Activated CD4-positive, alpha-beta T cell treated with anti-CD3 and anti-CD28 coated beads, Interleukin-2, amount 10 ng/mL, durations not matched to agents 7 days and 5 days (primary cell): Measurements from ENCODE around the gene RAD51B. TPM values are rescaled to one million over a fixed set of nuclear protein-coding genes. Genes with fewer than 3 reads are reported as not detected.
"Not testable (repeated sequence)": the region's sequence is repeated elsewhere in the genome, so short reads cannot be mapped to it uniquely, and the experiment has no call there.

Experiments
- CTCF ChIA-PET: fragments of 350-600 bp; sonication (Branson Sonifier 250); formaldehyde crosslinking; loops from one replicate; lab custom pipeline; 2021; ENCODE audit warnings: antibody characterized with exemption; lab: Charles Lee
- POLR2A ChIA-PET: fragments of 350-600 bp; sonication (Branson Sonifier 250); formaldehyde crosslinking; loops from one replicate; lab custom pipeline; 2021; ENCODE audit warnings: antibody characterized with exemption; lab: Charles Lee
- DNase-seq: peaks from one replicate; pipeline ENCODE4 v3.0.0-alpha.2; 2020
- H3K27ac Mint-ChIP-seq: one replicate; pipeline ENCODE4 v1.8.0; 2021; ENCODE audit warnings: mild to moderate bottlenecking, moderate library complexity, mixed read lengths
- H3K27me3 Mint-ChIP-seq: one replicate; pipeline ENCODE4 v1.8.0; 2021; ENCODE audit warnings: mixed read lengths
- H3K36me3 Mint-ChIP-seq: one replicate; pipeline ENCODE4 v1.8.0; 2021; ENCODE audit warnings: low read depth, mixed read lengths
- H3K4me1 Mint-ChIP-seq: one replicate; pipeline ENCODE4 v1.8.0; 2021; ENCODE audit warnings: mixed read lengths
- H3K4me3 Mint-ChIP-seq: one replicate; pipeline ENCODE4 v1.8.0; 2021; ENCODE audit warnings: mild to moderate bottlenecking, moderate library complexity, mixed read lengths
- H3K9me3 Mint-ChIP-seq: one replicate; pipeline ENCODE4 v1.8.0; 2021; ENCODE audit warnings: mixed read lengths
- total RNA-seq, 2 experiments: library from RNA; stranded (reverse); gene quantifications; one replicate each; pipeline ENCODE4 v1.2.3, GENCODE V29; 2021

RAD51B gene
- total RNA-seq, 2 experiments from 2014 or later = 20.6 to 30.3 TPM

- DNase-seq = no peak
- Mint-ChIP-seq H3K27me3 (no peaks in the 10 kb centered on the region), H3K4me3 (no peak overlapping the region), H3K36me3 (peaks cover 6% of the 10 kb centered on the region), H3K4me1 (no peaks in the 10 kb centered on the region), H3K27ac (no peak overlapping the region), H3K9me3 (peaks cover 14% of the 10 kb centered on the region)
- ChIA-PET CTCF (no interaction called here), POLR2A (interaction anchor here (0.7 kb wide), 1 partner anchor 40 kb away, joined by 3 read pairs; no protein-coding TSS in a partner anchor)
These were observed 275.2 kb downstream of the RAD51B start for GRCh38 chr14:68094752-68095151.

- H3K4me3 Mint-ChIP-seq = no peak overlapping the region
- DNase-seq = no peak
- H3K27ac Mint-ChIP-seq = no peak overlapping the region
- no peaks in the 10 kb centered on the region for H3K27me3 Mint-ChIP-seq
- H3K4me1 Mint-ChIP-seq = no peaks in the 10 kb centered on the region
- POLR2A ChIA-PET = no interaction called here
- CTCF ChIA-PET = no interaction called here
- peaks cover 34% of the 10 kb centered on the region for H3K9me3 Mint-ChIP-seq
- peaks cover 26% of the 10 kb centered on the region for H3K36me3 Mint-ChIP-seq
These were observed 278.1 kb downstream of the RAD51B start for GRCh38 chr14:68097727-68098126.

GRCh38 chr14:68098834-68099233 lies 279.3 kb downstream of the RAD51B start:
- H3K4me3 Mint-ChIP-seq = no peak overlapping the region
- peaks cover 40% of the 10 kb centered on the region for H3K9me3 Mint-ChIP-seq
- POLR2A ChIA-PET = no interaction called here
- DNase-seq = no peak
- no peak overlapping the region for H3K27ac Mint-ChIP-seq
- CTCF ChIA-PET = no interaction called here
- H3K27me3 Mint-ChIP-seq = no peaks in the 10 kb centered on the region
- no peaks in the 10 kb centered on the region for H3K4me1 Mint-ChIP-seq
- peaks cover 26% of the 10 kb centered on the region for H3K36me3 Mint-ChIP-seq

DNA sequence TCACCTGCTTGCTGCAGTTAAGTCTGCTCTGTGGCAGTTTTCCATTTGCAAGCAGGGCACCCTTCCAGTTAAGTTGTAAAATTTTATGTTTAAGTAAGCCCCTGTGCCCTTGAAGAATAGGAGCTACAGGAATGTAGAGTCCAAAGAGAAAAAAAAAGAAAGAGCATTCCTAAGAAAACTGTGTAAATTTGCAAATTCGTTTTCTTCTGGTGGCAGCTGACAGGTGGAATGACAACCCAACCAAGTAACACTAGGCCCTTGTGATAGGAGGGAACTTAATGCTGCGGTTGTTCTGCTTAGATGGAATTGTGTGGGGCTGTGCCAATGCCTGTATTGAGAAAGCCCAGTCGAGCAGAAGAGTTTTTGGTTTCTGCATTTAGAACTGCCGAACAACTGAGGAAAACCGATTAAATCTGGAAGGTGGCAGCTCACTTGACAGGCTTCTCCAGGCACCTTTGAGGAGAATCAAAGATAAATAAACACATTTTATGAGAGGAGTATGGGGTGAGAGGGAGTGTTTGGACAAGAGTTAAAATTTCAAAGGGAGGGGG lies 280.0 kb downstream of the RAD51B start:
- Mint-ChIP-seq H3K9me3 (peaks cover 40% of the 10 kb centered on the region), H3K36me3 (peaks cover 26% of the 10 kb centered on the region), H3K27ac (no peak overlapping the region), H3K4me3 (no peak overlapping the region), H3K4me1 (no peaks in the 10 kb centered on the region), H3K27me3 (no peaks in the 10 kb centered on the region)
- ChIA-PET POLR2A (no interaction called here), CTCF (no interaction called here)
- no peak for DNase-seq

GRCh38 chr14:68101715-68102301 lies 282.2 kb downstream of the RAD51B start:
- DNase-seq, H3K4me1 Mint-ChIP-seq, H3K27me3 Mint-ChIP-seq, CTCF ChIA-PET, H3K27ac Mint-ChIP-seq, H3K4me3 Mint-ChIP-seq, POLR2A ChIA-PET: not testable (repeated sequence)
- Mint-ChIP-seq H3K9me3 (peaks cover 40% of the 10 kb centered on the region), H3K36me3 (peaks cover 26% of the 10 kb centered on the region)

- CTCF ChIA-PET = interaction anchor here (1.3 kb wide), 1 partner anchor 53 kb away, joined by 3 read pairs; no protein-coding TSS in a partner anchor
- Mint-ChIP-seq H3K4me1 (no peaks in the 10 kb centered on the region), H3K9me3 (peaks cover 35% of the 10 kb centered on the region), H3K36me3 (peaks cover 26% of the 10 kb centered on the region), H3K4me3 (no peak overlapping the region), H3K27me3 (no peaks in the 10 kb centered on the region), H3K27ac (no peak overlapping the region)
- DNase-seq = no peak
- POLR2A ChIA-PET = no interaction called here
These were observed 284.3 kb downstream of the RAD51B start for GRCh38 chr14:68103853-68104252.

GRCh38 chr14:68104518-68104917 lies 284.9 kb downstream of the RAD51B start:
- POLR2A ChIA-PET = no interaction called here

DNA sequence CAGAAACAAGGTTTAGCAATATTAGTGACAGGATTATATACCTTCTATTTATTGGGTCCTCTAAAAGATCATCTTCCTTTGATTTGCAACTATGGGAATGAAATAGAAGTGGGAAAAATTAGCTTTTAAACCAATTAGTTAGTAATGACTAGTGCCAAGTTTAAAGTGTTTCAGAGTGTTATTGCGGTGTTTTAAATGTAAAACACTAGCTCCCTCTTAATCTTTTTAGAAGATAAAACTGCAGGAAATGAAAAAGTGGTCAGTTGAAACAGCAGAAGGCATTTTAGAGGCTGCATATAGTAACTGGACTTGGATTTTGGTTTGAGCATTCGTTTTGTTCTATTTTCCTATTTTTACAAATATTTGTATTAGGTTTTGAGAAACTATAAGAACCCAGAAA lies 286.2 kb downstream of the RAD51B start:
- peaks cover 1% of the 10 kb centered on the region for H3K4me1 Mint-ChIP-seq
- no peak for DNase-seq
- H3K36me3 Mint-ChIP-seq = peaks cover 16% of the 10 kb centered on the region
- ChIA-PET POLR2A (no interaction called here), CTCF (interaction anchor here (0.6 kb wide), 1 partner anchor 44 kb away, joined by 3 read pairs; no protein-coding TSS in a partner anchor)
- no peak overlapping the region for H3K27ac Mint-ChIP-seq
- peaks cover 19% of the 10 kb centered on the region for H3K9me3 Mint-ChIP-seq
- H3K27me3 Mint-ChIP-seq = no peaks in the 10 kb centered on the region
- no peak overlapping the region for H3K4me3 Mint-ChIP-seq

More at GRCh38 chr14:68104518-68104917, 284.9 kb downstream of the RAD51B start:
- Mint-ChIP-seq H3K27me3 (no peaks in the 10 kb centered on the region), H3K27ac (no peak overlapping the region), H3K4me1 (no peaks in the 10 kb centered on the region), H3K9me3 (peaks cover 28% of the 10 kb centered on the region), H3K4me3 (no peak overlapping the region), H3K36me3 (peaks cover 24% of the 10 kb centered on the region)
- CTCF ChIA-PET = interaction anchor here (1.3 kb wide), 1 partner anchor 52 kb away, joined by 3 read pairs; no protein-coding TSS in a partner anchor
- no peak for DNase-seq

DNA sequence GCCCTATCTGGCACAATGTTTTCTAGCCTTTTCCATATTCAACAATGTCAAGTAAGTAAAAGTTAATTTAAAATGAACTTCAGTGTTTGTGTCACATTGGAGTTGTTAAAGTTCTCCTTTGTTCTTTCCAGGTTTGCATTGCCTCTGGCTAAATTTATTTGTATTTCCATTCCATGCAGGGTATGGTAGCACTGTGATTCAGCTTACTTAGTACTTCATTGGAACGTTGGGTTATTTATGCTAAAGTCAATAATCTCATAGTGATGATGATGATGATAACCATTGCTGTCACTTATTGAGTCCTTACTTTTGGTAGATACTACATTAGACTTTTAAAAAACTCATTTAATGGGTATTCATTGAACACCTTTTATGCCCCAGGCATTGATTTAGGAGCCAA lies 286.9 kb downstream of the RAD51B start:
- POLR2A ChIA-PET = no interaction called here
- Mint-ChIP-seq H3K27me3 (no peaks in the 10 kb centered on the region), H3K36me3 (peaks cover 9% of the 10 kb centered on the region), H3K27ac (no peak overlapping the region), H3K9me3 (peaks cover 14% of the 10 kb centered on the region), H3K4me3 (no peak overlapping the region), H3K4me1 (peaks cover 6% of the 10 kb centered on the region)
- CTCF ChIA-PET = no interaction called here
- no peak for DNase-seq

GRCh38 chr14:68106905-68107304 lies 287.3 kb downstream of the RAD51B start:
- H3K27ac Mint-ChIP-seq = no peak overlapping the region
- peaks cover 7% of the 10 kb centered on the region for H3K36me3 Mint-ChIP-seq
- peaks cover 10% of the 10 kb centered on the region for H3K4me1 Mint-ChIP-seq
- no peak overlapping the region for H3K4me3 Mint-ChIP-seq
- H3K9me3 Mint-ChIP-seq = peaks cover 12% of the 10 kb centered on the region
- DNase-seq = no peak
- CTCF ChIA-PET = no interaction called here
- no peaks in the 10 kb centered on the region for H3K27me3 Mint-ChIP-seq
- POLR2A ChIA-PET = no interaction called here

GRCh38 chr14:68109132-68109900 lies 289.7 kb downstream of the RAD51B start:
- Mint-ChIP-seq H3K4me3 (no peak overlapping the region), H3K27me3 (no peaks in the 10 kb centered on the region), H3K36me3 (no peaks in the 10 kb centered on the region), H3K9me3 (no peaks in the 10 kb centered on the region), H3K27ac (no peak overlapping the region), H3K4me1 (peaks cover 10% of the 10 kb centered on the region)
- no peak for DNase-seq
- ChIA-PET CTCF (no interaction called here), POLR2A (no interaction called here)

DNA sequence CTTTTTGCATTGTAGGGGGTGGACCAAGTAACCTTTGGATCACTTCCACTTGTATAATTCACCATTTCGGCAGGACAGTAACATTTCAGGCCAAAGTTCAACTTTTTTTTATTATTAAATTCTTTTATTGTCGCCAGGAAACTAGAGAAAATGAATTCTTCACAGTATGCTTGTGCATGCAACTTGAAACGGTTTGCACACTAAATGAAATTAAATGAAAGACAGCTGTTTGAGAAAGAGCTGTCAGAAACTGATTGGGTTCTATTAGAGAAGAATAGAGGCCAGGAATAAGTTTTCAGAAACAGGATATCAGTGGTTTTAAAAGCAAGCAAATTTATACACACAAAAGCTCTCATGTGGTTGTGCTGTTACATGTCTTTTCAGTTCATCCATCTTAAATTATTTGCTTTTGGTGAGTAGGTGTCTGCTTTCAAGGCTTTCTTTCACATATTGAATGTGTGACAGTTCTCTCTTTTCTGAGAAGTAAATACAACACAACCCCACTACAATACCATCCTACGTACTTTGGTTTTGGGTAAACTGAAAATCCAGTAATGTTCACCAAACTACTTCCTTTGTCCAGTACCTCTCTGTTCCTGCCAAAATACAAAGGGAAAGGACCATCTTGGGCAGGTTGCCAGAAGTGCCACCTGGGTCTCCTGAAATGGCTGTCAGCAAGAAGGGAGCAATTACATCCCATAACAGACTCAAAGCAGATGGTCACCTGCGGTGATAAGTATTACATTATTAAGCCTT lies 291.7 kb downstream of the RAD51B start:
- Mint-ChIP-seq H3K27me3 (no peaks in the 10 kb centered on the region), H3K9me3 (no peaks in the 10 kb centered on the region), H3K27ac (no peak overlapping the region), H3K36me3 (no peaks in the 10 kb centered on the region), H3K4me1 (peaks cover 10% of the 10 kb centered on the region), H3K4me3 (no peak overlapping the region)
- ChIA-PET CTCF (no interaction called here), POLR2A (no interaction called here)
- DNase-seq = no peak
